BLaER1 treated with 17β-estradiol and CSF1 and Interleukin-3, amounts not matched to agents 10 nM and 100 nM (cell line): ENCODE results near the gene BTBD2.

Experiments
- H3K27ac ChIP-seq, 11 experiments: shearing (Covaris generic); formaldehyde crosslinking; 2 replicates each; pipeline ENCODE4 v1.8.1; 2022
- H3K27me3 ChIP-seq, 11 experiments: shearing (Covaris generic); formaldehyde crosslinking; 2 replicates each; pipeline ENCODE4 v1.8.1; 2022
- H3K36me3 ChIP-seq, 11 experiments: shearing (Covaris generic); formaldehyde crosslinking; 2 replicates each; pipeline ENCODE4 v1.8.1; 2022
- H3K4me1 ChIP-seq, 10 experiments: shearing (Covaris generic); formaldehyde crosslinking; 2 replicates each; pipeline ENCODE4 v1.8.1; 2022
- H3K4me2 ChIP-seq, 11 experiments: shearing (Covaris generic); formaldehyde crosslinking; 2 replicates each; pipeline ENCODE4 v1.8.1; 2022
- H3K4me3 ChIP-seq, 10 experiments: shearing (Covaris generic); formaldehyde crosslinking; 2 replicates each; pipeline ENCODE4 v1.8.1; 2022
- H3K9ac ChIP-seq, 11 experiments: shearing (Covaris generic); formaldehyde crosslinking; 2 replicates each; pipeline ENCODE4 v1.8.1; 2022
- H3K9me3 ChIP-seq, 11 experiments: shearing (Covaris generic); formaldehyde crosslinking; replicated peaks in 1 of 11; 2 replicates each; pipeline ENCODE4 v1.8.1; 2022
- H4K20me1 ChIP-seq, 11 experiments: shearing (Covaris generic); formaldehyde crosslinking; 2 replicates each; pipeline ENCODE4 v1.8.1; 2022
- Cebpa-rat ChIP-seq, 11 experiments: shearing (Covaris generic); IDR thresholded peaks; 2 replicates each; pipeline ENCODE4 v1.8.1; 2022

The BTBD2 gene

GRCh38 chr19:2060884-2061494 lies 45.5 kb upstream of the BTBD2 start:
- Histone ChIP-seq H3K9ac (peak overlapping the region; percentile 80 to 95 (median 89)), H3K27ac (peak overlapping the region; percentile 80 to 97 (median 92)), H3K36me3 (no peaks in the 10 kb centered on the region), H3K4me1 (peaks cover 68 to 87% (median 84%) of the 10 kb centered on the region in 10 experiments), H3K9me3 (no peaks in the 10 kb centered on the region), H3K4me3 (peak overlapping the region; percentile 55 to 80 (median 68)), H3K27me3 (no peaks in the 10 kb centered on the region), H3K4me2 (peak overlapping the region; percentile 96 to 100 (median 99)), H4K20me1 (no peaks in the 10 kb centered on the region)
- TF ChIP-seq Cebpa-rat (IDR thresholded peaks at IDR 0.05), result no peak

DNA sequence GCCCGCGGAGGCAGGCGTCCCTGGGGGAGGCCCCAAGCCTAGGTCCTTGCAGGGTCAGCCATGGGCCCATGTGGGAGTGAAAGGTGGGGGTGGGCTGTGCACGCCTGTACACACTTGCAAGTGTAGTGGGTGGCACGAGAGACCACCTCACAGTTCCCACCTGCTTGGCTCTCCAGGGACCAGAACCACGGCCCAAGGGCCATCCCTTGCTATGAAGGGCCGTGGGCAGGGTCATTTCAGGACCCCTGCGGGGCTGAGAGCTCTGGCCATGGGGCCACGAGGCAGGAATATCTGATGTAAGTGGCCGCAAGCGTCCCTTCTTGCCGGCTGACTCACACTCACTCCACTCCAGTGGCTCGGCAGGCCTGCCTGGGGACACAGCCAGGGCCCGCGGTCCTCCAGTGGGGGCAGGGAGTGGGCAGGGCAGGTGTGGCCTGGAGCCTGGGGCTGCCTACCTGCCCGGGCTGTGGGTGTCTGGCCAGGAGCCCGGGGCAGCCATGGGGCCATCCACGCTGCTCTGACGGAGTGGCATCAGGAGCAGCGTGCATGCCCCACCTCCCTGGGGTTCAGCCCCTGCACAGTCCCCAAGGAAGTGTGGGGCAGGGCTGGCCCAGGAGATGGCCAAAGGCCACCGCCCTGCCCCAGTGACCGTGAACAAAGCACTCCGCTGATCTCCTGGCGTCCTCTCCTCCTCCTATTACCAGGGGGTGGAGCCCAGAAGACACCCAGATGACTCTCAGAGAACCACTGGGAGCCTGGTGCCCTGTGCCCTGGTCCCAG lies 44.1 kb upstream of the BTBD2 start:
- Histone ChIP-seq H3K27ac (peak overlapping the region; percentile 80 to 97 (median 92)), H3K9ac (peak overlapping the region; percentile 80 to 95 (median 89)), H3K36me3 (no peaks in the 10 kb centered on the region)

GRCh38 chr19:2058570-2059421 lies 43.3 kb upstream of the BTBD2 start:
- no peak for TF ChIP-seq Cebpa-rat (IDR thresholded peaks at IDR 0.05)
- H3K9me3 ChIP-seq, result no peaks in the 10 kb centered on the region
- no peaks in the 10 kb centered on the region for H3K36me3 ChIP-seq
- peak overlapping the region; percentile 80 to 95 (median 89); a peak in 19 of 22 replicates for H3K9ac ChIP-seq
- peak overlapping the region; percentile 96 to 100 (median 99) for H3K4me2 ChIP-seq
- H3K4me3 ChIP-seq, result peak overlapping the region in 2 of 10 experiments; percentile 68 to 71; a peak in 2 of 20 replicates
- H3K27me3 ChIP-seq, result no peaks in the 10 kb centered on the region
- H3K4me1 ChIP-seq, result peaks cover 74 to 93% (median 91%) of the 10 kb centered on the region in 10 experiments
- no peaks in the 10 kb centered on the region for H4K20me1 ChIP-seq
- peak overlapping the region; percentile 80 to 97 (median 92); a peak in 21 of 22 replicates for H3K27ac ChIP-seq

More for the DNA sequence above, 44.1 kb upstream of the BTBD2 start:
- no peaks in the 10 kb centered on the region for H3K9me3 ChIP-seq
- TF ChIP-seq Cebpa-rat (IDR thresholded peaks at IDR 0.05), result no peak
- H3K4me3 ChIP-seq, result peak overlapping the region; percentile 55 to 80 (median 68); a peak in 17 of 20 replicates
- peak overlapping the region; percentile 96 to 100 (median 99) for H3K4me2 ChIP-seq
- no peaks in the 10 kb centered on the region for H3K27me3 ChIP-seq
- H4K20me1 ChIP-seq, result no peaks in the 10 kb centered on the region
- peaks cover 77 to 93% (median 92%) of the 10 kb centered on the region in 10 experiments for H3K4me1 ChIP-seq

DNA sequence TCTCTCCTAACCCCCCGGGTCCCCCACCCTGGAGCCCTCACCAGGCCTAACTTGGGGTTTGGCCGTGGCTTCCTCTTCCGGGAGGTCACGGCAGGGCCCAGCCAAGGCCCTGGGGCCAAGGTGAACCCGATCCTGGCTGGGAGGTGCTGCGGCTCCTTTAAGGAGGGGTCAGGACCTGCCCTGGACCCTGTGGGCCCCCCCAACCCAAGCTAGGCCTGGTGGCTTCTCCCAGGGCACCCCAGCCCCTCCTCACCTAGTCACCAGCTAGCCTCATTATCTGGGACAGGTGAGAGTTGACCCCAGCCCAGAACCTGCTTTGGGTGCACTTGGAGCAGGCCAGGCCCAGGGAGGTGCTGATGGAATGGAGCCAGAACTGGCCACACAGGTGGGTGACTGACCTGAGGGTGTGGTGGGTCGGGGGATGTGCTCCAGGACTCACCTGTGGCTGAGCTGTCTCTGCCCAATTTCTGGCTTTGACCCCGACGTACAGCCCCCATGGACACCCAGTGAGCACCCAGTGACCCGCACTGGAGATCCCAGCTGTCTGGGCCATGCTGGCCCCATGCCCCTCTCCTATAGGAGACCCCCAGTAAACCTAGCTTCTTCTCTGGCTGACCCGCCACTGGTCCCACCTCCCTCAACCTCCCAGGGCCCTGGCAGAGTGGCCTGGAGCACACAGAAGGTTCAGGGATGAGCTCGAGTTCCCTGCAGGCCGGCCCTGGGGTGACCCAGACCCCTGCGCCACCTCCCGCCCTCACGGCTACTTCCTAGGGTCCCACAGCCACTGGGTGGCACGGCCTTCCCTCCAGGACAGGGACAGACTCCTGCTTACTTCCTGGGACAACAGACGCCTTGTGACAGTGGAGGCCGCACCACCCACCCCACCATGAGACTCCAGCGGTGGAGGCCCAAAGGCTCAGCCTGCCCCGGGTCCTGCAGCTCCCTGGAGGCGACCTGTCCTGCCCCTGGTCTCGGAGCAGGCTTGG lies 42.3 kb upstream of the BTBD2 start:
- Histone ChIP-seq H3K36me3 (no peaks in the 10 kb centered on the region), H3K4me1 (peaks cover 72 to 90% (median 84%) of the 10 kb centered on the region in 10 experiments), H3K9me3 (no peaks in the 10 kb centered on the region), H3K4me2 (peak overlapping the region; percentile 58 to 100 (median 99)), H4K20me1 (no peaks in the 10 kb centered on the region), H3K9ac (peak overlapping the region; percentile 11 to 95 (median 29); a peak in 17 of 22 replicates), H3K4me3 (no peak overlapping the region), H3K27ac (peak overlapping the region; percentile 33 to 97 (median 69); a peak in 19 of 22 replicates), H3K27me3 (no peaks in the 10 kb centered on the region)
- no peak for TF ChIP-seq Cebpa-rat (IDR thresholded peaks at IDR 0.05)

GRCh38 chr19:2056837-2057192 lies 41.3 kb upstream of the BTBD2 start:
- Histone ChIP-seq H4K20me1 (no peaks in the 10 kb centered on the region), H3K27me3 (no peaks in the 10 kb centered on the region), H3K4me3 (no peak overlapping the region), H3K9ac (peak overlapping the region in 2 of 11 experiments; percentile 26 to 48; a peak in 2 of 22 replicates), H3K36me3 (no peaks in the 10 kb centered on the region), H3K9me3 (no peaks in the 10 kb centered on the region), H3K27ac (peak overlapping the region in 9 of 11 experiments; percentile 33 to 92 (median 50); a peak in 11 of 22 replicates), H3K4me1 (peaks cover 71 to 90% (median 84%) of the 10 kb centered on the region in 10 experiments), H3K4me2 (peak overlapping the region; percentile 58 to 100 (median 99); a peak in 21 of 22 replicates)
- TF ChIP-seq Cebpa-rat (IDR thresholded peaks at IDR 0.05), result no peak

GRCh38 chr19:2055931-2056836 lies 40.7 kb upstream of the BTBD2 start:
- no peak for TF ChIP-seq Cebpa-rat (IDR thresholded peaks at IDR 0.05)
- H3K27ac ChIP-seq, result peak overlapping the region; percentile 37 to 75 (median 65); a peak in 20 of 22 replicates
- peak overlapping the region; percentile 35 to 72 (median 54); a peak in 18 of 22 replicates for H3K9ac ChIP-seq
- no peaks in the 10 kb centered on the region for H3K36me3 ChIP-seq
- no peak overlapping the region for H3K4me3 ChIP-seq
- no peaks in the 10 kb centered on the region for H3K9me3 ChIP-seq
- H3K4me1 ChIP-seq, result peaks cover 77 to 94% (median 88%) of the 10 kb centered on the region in 10 experiments
- H3K4me2 ChIP-seq, result peak overlapping the region; percentile 59 to 88 (median 73)
- no peaks in the 10 kb centered on the region for H4K20me1 ChIP-seq
- no peaks in the 10 kb centered on the region for H3K27me3 ChIP-seq

DNA sequence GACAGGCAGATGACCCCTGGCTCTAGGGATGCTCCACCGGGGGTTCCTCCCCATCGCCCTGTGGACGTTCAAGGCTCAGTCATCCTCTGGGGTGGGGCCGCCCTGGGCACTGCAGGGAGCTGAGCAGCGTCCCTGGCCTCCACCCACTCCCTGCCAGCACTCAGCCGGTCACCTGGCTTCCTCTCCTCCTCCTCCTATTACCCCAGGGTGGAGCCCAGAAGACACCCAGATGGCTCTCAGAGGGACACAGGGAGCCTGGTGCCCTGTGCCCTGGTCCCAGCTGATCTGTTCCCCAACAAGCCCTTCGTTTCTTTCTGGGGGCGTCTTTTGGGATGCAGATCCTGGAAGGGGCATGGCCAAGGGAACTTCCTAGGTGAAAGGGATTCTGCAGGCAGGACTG lies 39.2 kb upstream of the BTBD2 start:
- Histone ChIP-seq H3K36me3 (peaks cover 0 to 2% (median 0%) of the 10 kb centered on the region in 11 experiments; a peak in 2 of 22 replicates), H3K4me1 (peaks cover 65 to 81% (median 77%) of the 10 kb centered on the region in 10 experiments), H3K9me3 (no peaks in the 10 kb centered on the region), H3K4me2 (peak overlapping the region; percentile 59 to 88 (median 73)), H3K9ac (peak overlapping the region in 6 of 11 experiments; percentile 6 to 56 (median 44); a peak in 6 of 22 replicates), H3K4me3 (no peak overlapping the region), H4K20me1 (peaks cover 7 to 13% (median 10%) of the 10 kb centered on the region in 11 experiments), H3K27ac (peak overlapping the region in 9 of 11 experiments; percentile 3 to 65 (median 41); a peak in 10 of 22 replicates), H3K27me3 (no peaks in the 10 kb centered on the region)
- no peak for TF ChIP-seq Cebpa-rat (IDR thresholded peaks at IDR 0.05)
